ENCODE data around the gene PQBP1.

The PQBP1 gene

GRCh38 chrX:48890934-48891401 lies 6.8 kb upstream of the PQBP1 start:
- POLR2A ChIA-PET: interaction anchor here (1.0 to 1.9 kb wide), 7 partner anchors 13 to 215 kb away, joined by 3 to 10 read pairs (median 8); partner anchors contain the start of genes HDAC6 and SLC35A2
- Histone ChIP-seq H3K4me3 (ENCODE audit: low read depth, low read length) (peak overlapping the region; percentile 40), H3K9me3 (ENCODE audit: control insufficient read depth, insufficient read depth, low read depth, low read length) (no peaks in the 10 kb centered on the region), H3K4me1 (ENCODE audit: control insufficient read depth, insufficient read depth, low read length) (no peaks in the 10 kb centered on the region), H3K27ac (ENCODE audit: extremely low read depth, low read depth, low read length) (peak overlapping the region; percentile 37; the same call in 1 of the 2 replicates), H3K36me3 (ENCODE audit: control insufficient read depth in 2 of 2, insufficient read depth in 1 of 2, low read length in 2 of 2) (peaks cover 5 to 29% of the 10 kb centered on the region in 2 experiments)
- CTCF ChIA-PET: interaction anchor here (0.5 to 1.6 kb wide), 10 partner anchors 8 to 293 kb away, joined by 3 to 6 read pairs (median 3); partner anchors contain the start of gene PCSK1N
- TF ChIP-seq ZNF366 (tag by site-specific recombination; conservative IDR thresholded peaks at IDR 0.05): peak; percentile 39; the same call in 1 of the 2 replicates
- peak; percentile 84 for TF ChIP-seq PRDM4 (tag by site-specific recombination; IDR thresholded peaks at IDR 0.05)
- no peak for TF ChIP-seq ZFHX2 (tag by site-specific recombination; conservative IDR thresholded peaks at IDR 0.05)
- no peak for TF ChIP-seq ZNF174 (tag by site-specific recombination; IDR thresholded peaks at IDR 0.05)

GRCh38 chrX:48891402-48892288 lies 6.1 kb upstream of the PQBP1 start:
- Histone ChIP-seq H3K4me1 (ENCODE audit: control insufficient read depth, insufficient read depth, low read length) (no peaks in the 10 kb centered on the region), H3K27ac (ENCODE audit: extremely low read depth, low read depth, low read length) (peak overlapping the region; percentile 46; the same call in 1 of the 2 replicates), H3K36me3 (ENCODE audit: control insufficient read depth in 2 of 2, insufficient read depth in 1 of 2, low read length in 2 of 2) (peaks cover 6 to 29% of the 10 kb centered on the region in 2 experiments), H3K9me3 (ENCODE audit: control insufficient read depth, insufficient read depth, low read depth, low read length) (no peaks in the 10 kb centered on the region), H3K4me3 (ENCODE audit: low read depth, low read length) (peak overlapping the region; percentile 40)
- ChIA-PET POLR2A (interaction anchor here (1.0 to 1.9 kb wide), 6 partner anchors 12 to 215 kb away, joined by 4 to 10 read pairs (median 8); partner anchors contain the start of genes HDAC6 and SLC35A2), CTCF (interaction anchor here (0.5 to 1.6 kb wide), 12 partner anchors 9 to 293 kb away, joined by 3 to 9 read pairs (median 3); partner anchors contain the start of gene PCSK1N)
- TF ChIP-seq MZF1 (tag by site-specific recombination; IDR thresholded peaks at IDR 0.05; ENCODE audit: borderline replicate concordance) (no peak), ZNF768 (tag by site-specific recombination; IDR thresholded peaks at IDR 0.05) (no peak), PRDM4 (tag by site-specific recombination; IDR thresholded peaks at IDR 0.05) (0 out of 2 replicates have a peak, but pooled peaks have one; percentile 21), ZBTB17 (tag by site-specific recombination; IDR thresholded peaks at IDR 0.05) (peak; percentile 88), ZXDB (tag by site-specific recombination; IDR thresholded peaks at IDR 0.05) (peak; percentile 86), MYNN (tag by site-specific recombination; IDR thresholded peaks at IDR 0.05; ENCODE audit: borderline replicate concordance) (no peak), ZEB2 (tag by site-specific recombination; IDR thresholded peaks at IDR 0.05) (0 out of 2 replicates have a peak, but pooled peaks have one; percentile 49), ZBTB6 (tag by site-specific recombination; IDR thresholded peaks at IDR 0.05) (peak; percentile 83), ZNF704 (tag by site-specific recombination; IDR thresholded peaks at IDR 0.05) (no peak), ZIC2 (tag by site-specific recombination; IDR thresholded peaks at IDR 0.05) (0 out of 2 replicates have a peak, but pooled peaks have one; percentile 47), KLF1 (tag by site-specific recombination; IDR thresholded peaks at IDR 0.05) (peak; percentile 63), ZFHX2 (tag by site-specific recombination; conservative IDR thresholded peaks at IDR 0.05) (0 out of 2 replicates have a peak, but pooled peaks have one; percentile 16), PRDM2 (tag by site-specific recombination; IDR thresholded peaks at IDR 0.05; ENCODE audit: borderline replicate concordance) (no peak), KLF10 (tag by site-specific recombination; IDR thresholded peaks at IDR 0.05) (peak; percentile 29; the same call in 1 of the 2 replicates)
